ENCODE results near the gene NUDT16. TPM values are rescaled to one million over a fixed set of nuclear protein-coding genes. Genes with fewer than 3 reads are reported as not detected.

Gene NUDT16
- total and polyA plus RNA-seq, 2 of the 8 experiments (the other 6 are each of a cell fraction or from before 2014, with no cell fraction given) = 8.5 to 19.1 TPM

- no peak for TF ChIP-seq CHD7 (IDR thresholded peaks at IDR 0.05; ENCODE audit: insufficient replicate concordance, low read length)
- no peak for TF ChIP-seq CEBPB (IDR thresholded peaks at IDR 0.05; ENCODE audit: low read depth, low read length)
- no peak for TF ChIP-seq TEAD4 (IDR thresholded peaks at IDR 0.05; ENCODE audit: low read depth, low read length)
- no peak for TF ChIP-seq HDAC2 (IDR thresholded peaks at IDR 0.05; ENCODE audit: borderline replicate concordance in 1 of 2, low read depth in 2 of 2, low read length in 2 of 2)
- no peak for TF ChIP-seq SIN3A (conservative IDR thresholded peaks at IDR 0.05 in 1 of 2, IDR thresholded peaks at IDR 0.05 in 1 of 2; ENCODE audit: low read depth in 1 of 2, low read length in 2 of 2)
- no peak for TF ChIP-seq POLR2AphosphoS5 (IDR thresholded peaks at IDR 0.05; ENCODE audit: low read depth, low read length)
Measured at GRCh38 chr3:131386429-131387165, 5.0 kb downstream of the NUDT16 start (continued).
